Measurements from ENCODE around the gene CAMK2N1. TPM values are rescaled to one million over a fixed set of nuclear protein-coding genes. Genes with fewer than 3 reads are reported as not detected.

CAMK2N1 gene
- total RNA-seq, 2 donors from 2014 or later, result 12.3 to 22.9 TPM

DNA sequence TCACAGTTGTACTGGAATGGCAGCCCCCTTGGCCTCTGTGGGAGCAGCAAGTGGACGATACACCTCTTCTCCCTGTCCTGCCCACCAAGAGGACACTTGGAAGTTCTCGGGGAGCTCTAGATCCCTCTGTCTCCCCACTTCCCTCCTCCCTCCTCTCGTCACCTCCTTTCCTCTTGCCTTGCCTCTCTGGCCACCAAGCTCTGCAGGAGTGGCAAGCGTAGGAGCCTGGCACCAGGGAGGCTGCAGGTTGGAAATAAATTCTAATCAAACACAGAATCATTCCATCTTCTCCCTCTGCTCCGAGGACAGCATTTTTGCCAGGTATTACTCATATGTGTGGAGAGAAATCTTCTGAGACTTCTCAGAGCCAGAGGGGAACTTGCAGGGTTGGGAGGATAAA, 20.8 kb downstream of the CAMK2N1 start:
- peak; percentile 29 for DNase-seq (ENCODE audit: low spot score)
- intact Hi-C loops (cut with DNase I), result no loop called here

DNA sequence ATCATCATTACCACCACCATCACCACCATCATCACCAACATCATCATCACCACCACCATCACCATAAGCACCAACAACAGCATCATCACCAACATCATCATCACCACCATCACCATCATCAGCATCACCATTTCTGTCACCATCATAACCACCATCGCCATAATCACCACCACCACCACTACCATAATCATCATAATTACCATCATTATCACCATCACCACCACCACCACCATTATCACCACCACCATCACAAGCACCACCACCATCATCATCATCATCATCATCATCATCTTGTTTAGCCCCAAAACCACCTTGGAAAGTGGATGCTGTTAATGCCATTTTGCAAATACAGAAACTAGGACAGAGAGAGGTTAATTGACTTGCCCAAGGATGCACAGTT, 22.5 kb downstream of the CAMK2N1 start:
- no peak for DNase-seq (ENCODE audit: low spot score)
- intact Hi-C loops (cut with DNase I), result no loop called here

DNA sequence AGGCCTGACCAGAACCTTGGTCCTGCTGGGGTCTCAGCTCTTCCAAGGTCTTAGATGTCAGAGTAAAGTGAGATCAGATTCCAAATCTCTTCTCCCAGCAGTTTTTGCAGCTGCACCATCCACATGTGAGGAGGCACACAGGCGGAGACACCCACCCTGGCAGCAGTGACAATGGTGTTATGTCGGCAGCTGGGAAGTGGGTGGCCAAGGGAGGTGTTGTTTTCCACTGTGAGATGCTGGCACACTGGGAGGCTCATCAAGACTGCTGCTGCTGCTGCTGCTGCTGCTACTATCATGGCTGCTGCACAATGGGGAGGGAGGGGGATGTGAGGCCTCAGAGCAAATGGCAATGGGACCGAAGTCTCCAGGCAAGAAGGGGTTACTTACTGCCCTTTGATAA, 23.6 kb downstream of the CAMK2N1 start:
- intact Hi-C loops (cut with DNase I), result no loop called here
- no peak for DNase-seq (ENCODE audit: low spot score)

DNA sequence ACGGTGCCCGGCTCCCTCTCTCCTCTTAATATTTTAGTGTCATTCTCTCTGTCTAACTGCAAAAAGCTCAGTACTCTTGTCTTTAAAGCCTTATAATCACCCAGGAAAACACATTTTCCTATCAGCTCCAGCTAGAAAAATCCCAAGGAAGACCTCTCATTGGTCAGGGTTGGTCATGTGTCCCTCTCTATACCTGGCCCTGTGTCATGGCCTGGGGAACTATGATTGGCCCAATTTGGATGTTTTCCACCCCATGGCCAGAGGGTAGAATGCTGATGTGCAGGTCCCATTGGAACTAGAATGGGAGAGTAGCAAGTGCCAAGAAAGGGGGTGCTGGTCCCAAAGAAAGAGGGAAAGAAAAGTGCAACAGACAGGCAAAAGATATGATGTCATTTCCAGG, 27.3 kb downstream of the CAMK2N1 start:
- intact Hi-C loops (cut with DNase I), result no loop called here
- no peak for DNase-seq (ENCODE audit: low spot score)

DNA sequence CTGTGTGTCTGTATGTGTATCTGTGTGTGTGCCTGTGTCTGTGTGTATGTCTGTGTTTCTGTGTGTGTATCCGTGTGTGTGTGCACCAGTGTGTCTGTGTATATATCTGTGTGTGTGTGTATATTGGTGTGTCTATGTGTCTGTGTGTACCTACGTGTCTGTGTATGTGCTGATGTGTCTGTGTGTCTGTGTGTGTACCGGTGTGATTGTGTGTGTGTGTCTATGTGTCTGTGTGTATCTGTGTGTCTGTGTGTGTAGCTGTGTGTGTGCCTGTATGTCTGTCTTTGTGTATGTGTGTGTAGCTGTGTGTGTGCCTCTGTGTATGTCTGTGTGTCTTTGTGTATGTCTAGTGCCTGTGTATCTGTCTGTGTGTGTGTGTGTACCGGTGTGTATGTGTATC, 32.0 kb downstream of the CAMK2N1 start:
- DNase-seq (ENCODE audit: low spot score), result no peak
- intact Hi-C loops (cut with DNase I), result no loop called here

DNA sequence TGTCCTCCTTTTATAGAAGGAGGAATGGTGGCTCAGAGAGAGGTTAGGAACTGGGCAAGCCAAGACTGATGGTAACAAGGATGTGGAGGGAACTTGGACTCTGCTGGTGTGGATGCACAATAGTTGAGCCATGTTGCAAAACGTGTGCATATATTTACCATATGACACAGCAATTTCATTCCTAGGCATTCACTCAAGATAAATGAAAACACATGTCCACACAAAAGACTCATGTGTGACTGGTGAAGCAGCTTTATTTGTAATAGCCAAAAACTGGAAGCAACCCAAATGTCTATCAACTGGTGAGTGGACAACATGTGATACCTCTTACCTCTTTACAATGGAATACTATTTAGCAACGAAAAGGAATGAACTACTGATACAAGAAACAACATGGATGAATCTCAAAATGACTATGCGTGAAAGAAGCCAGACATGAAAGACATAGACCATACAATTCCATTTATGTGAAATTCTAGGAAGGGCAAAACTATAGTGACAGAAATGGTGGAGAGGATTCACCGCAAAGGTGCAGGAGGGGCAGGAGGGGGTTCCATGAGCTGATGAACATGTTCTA, 36.2 kb downstream of the CAMK2N1 start:
- DNase-seq (ENCODE audit: low spot score), result no peak
- intact Hi-C loops (cut with DNase I), result no loop called here

DNA sequence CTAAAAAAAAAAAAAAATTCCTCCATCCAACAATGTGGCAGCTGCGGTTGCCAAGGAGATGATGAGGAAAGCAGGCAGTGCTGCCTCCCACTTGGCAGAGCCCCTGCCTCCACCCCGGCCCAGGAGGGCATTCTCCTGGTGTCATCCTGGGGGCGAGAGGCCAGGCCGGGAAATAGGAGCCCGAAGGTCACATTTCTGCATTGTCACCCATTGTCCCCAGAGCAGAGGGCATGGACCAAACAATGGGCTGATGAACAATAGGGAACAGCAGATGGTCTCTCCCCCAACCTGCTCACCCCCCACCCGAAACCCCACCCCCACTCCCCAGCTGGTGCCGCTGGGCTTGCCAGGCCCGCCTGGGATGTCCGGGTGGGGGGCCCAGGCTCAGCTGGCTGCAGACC, 37.3 kb downstream of the CAMK2N1 start:
- intact Hi-C loops (cut with DNase I), result no loop called here
- peak; percentile 23 for DNase-seq (ENCODE audit: low spot score)

DNA sequence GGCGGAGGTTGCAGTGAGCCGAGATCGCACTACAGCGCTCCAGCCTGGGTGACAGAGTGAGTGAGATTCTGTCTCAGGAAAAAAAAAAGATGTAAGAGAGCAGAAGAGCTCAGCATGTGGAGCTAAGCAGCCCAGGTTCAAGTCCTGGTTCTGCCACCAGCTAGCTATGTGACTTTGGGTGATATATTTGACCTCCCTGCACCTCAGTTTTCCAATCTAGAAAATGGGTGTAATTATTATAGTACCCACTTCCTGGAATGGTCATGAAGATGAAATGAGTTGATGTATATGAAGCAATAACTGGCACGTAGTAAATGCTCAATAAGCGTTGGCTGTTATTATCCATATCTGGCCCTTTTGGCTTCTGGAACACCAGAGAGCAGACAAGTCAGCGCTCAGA, 38.2 kb downstream of the CAMK2N1 start:
- intact Hi-C loops (cut with DNase I), result loop anchor here in 1 of 2 donors (2.0 kb wide), 1 partner anchor 51 kb away; no protein-coding TSS in a partner anchor
- no peak for DNase-seq (ENCODE audit: low spot score)

DNA sequence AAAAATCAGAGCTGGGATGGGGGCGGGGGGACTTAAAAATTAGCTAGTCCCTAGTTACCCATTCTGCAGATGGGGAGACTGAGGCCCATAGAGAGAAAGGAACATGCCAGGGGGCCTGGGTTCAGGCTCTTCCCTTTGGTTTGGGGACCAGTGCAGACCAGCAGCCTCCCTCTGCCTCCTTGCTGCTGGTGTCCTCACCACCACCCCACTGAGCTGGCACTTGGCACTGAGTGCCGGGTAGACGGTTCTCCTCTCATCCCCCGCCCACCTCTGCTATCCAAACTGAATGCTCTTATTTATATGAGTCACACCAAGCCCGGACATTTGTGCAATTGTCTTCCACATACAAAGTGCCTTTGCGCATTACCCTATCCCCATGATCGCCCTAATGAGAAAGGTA, 39.2 kb downstream of the CAMK2N1 start:
- intact Hi-C loops (cut with DNase I), result loop anchor here in 1 of 2 donors (2.0 kb wide), 1 partner anchor 52 kb away; no protein-coding TSS in a partner anchor
- DNase-seq (ENCODE audit: low spot score), result peak; percentile 48

DNA sequence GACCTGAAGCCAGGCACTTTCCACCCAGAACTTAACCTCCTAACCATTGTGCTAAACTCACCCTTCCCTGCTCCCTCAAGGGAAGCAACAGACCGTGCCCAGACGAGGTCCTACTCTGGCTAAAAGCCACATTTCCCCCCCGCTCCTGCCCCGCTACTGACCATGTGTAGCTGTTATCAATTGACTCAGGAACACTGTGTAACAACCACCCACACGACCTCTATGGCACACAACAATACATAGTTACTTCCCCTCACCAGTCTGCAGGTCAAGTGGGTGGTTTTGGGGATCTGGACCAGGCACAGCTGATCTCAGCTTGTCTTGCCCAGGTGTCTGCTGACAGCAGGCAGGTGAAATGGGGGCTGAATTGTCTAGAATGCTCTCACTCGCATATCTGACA, 40.1 kb downstream of the CAMK2N1 start:
- intact Hi-C loops (cut with DNase I), result loop anchor here in 1 of 2 donors (2.0 kb wide), 1 partner anchor 53 kb away; no protein-coding TSS in a partner anchor
- DNase-seq (ENCODE audit: low spot score), result peak; percentile 53

DNA sequence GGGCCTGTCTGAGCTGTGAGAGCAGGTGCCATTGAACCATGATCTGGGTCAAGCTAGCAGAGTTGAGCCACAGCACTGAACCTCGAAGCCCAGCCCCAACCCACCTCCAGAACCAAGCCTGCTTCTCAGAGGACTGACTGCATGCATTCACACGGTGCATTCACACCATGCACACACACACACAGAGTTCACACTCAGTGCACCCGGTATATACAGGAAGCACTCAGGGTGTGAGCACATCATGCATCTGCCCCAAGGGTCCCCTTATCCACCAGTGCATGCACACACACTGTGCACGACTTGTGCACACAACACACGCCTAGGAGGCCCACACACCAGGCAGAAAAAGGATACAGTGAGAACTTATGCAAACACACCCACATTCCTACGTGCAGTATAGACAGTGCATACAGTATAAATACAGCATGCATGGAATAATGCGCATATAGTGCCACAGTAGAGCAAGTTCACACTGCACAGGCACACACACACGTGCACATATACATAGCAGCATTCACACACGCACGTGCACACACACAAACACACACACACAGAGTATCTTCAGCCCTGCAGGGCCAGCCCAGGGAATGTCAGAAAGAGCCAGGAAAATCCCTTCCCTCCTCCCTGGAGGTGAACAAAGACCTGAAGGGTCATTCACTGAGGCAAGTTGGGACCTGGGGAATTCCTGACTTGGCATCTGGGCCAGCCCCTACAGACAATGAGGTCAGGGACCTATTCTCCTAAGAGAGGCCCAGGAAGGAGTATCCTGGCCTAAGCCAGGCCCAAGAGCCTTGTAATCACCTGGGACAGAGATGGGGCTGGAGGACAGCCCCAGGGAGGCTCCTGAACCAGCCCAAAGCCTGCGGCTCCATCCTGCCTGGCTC, 42.1 kb downstream of the CAMK2N1 start:
- peak; percentile 46 for DNase-seq (ENCODE audit: low spot score)
- intact Hi-C loops (cut with DNase I), result no loop called here

DNA sequence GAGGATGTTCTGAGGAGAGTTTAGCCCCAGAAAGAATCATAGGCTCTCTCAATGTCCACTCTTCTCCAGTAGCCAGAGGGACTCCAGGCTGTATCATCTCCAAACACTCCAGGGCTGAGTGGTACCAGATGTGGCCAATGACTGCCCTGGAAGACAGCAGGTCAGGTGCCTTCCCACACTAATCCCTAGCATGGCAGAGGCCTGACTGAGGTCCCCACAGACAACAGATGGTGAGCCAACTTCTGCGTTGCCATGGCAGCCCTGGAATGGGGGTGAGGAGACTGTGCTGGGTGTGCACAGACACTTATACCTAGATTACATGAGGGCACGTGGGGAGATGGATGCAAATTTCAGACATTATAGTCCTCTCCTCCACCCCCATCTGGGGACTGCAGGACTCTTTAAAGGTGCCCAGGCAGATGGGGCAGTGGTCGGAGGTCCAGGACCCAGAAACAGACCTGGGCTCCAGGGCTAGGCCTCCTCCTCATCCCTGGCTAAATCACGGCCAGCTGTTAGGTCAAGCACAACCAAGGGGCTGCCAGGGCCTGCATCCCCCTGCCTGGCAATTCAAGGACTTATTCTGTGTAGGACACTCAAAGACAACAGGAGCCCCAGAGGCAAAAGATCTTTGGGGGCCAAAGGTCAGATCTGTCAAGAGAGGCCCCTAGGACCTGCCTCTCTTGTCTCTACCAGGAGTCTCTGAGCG, 42.9 kb downstream of the CAMK2N1 start:
- intact Hi-C loops (cut with DNase I), result no loop called here
- peak; percentile 69 for DNase-seq (ENCODE audit: low spot score)

DNA sequence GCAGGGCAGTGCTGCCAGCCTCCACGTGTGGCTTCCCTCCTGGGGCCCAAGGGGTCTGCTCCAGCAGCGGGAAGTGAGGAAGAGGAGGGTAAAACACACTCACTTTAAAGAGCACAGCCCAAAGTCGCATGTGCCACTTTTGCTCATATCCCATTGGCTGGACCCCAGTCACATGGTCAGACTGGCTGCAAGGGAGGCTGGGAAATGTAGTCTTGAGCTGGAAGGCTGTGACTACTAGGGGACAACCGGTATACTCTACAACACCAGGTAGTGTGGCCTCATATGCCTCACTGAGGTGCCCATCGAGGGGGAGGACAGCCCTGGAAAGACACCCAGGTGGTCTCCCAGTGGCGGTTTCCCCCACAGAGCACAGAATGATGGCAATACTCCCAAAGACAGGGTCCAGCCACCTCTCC, 45.2 kb downstream of the CAMK2N1 start:
- intact Hi-C loops (cut with DNase I), result no loop called here
- DNase-seq (ENCODE audit: low spot score), result peak; percentile 50

DNA sequence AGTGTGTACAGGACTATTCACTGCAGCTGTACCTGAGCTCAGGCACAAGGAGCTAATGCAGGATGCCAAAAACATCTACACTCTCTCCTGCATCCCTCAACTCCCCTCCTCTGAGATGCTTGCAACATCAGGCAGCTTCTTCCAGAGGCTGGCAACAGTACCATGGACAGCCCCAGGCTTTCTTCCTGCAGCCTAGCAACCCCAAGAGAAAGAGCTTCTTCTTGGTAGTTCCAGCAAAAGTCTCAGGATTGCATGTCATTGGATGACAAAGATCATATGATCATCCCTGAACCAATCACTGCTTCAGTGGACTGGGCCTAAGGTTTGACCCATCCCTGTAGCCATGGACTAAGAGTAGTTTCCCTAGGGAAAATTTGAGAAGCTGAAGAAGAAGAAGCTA, 46.7 kb downstream of the CAMK2N1 start:
- intact Hi-C loops (cut with DNase I), result no loop called here
- DNase-seq (ENCODE audit: low spot score), result peak; percentile 38

DNA sequence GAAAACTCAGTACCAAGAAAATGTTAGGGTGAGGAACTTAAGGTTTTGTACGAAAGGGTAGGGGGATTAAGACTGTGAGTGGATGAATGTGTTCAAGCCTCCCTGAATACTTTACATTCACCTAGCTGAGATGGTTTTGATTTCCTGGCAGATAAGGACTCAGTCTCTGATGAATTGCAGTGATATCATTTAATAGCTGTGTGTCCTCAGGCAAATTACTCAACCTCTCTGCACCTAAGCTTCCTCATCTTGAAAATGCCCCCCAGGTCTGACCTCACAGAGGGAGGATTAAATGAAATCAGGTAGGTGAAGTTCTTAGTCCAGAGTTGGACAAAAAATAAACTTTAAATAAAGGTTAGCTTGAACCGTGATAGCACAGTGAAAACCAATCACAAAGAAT, 48.4 kb downstream of the CAMK2N1 start:
- DNase-seq (ENCODE audit: low spot score), result no peak
- intact Hi-C loops (cut with DNase I), result no loop called here

DNA sequence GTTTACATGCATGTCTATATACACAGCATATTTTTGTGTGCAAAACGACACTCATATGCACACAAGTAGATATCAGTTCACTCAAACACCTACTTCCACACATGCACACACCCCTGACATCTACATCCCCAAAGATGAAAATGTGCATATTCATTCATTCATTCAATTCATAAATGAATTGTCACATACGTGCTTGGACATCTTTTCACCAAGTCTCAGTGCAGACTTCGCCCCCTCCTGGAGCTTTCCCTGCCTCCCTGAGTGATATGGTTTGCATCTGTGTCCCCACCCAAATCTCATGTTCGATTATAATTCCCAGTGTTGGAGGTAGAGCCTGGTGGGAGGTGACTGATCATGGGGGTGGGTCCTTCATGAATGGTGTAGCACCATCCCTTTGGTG, 53.1 kb downstream of the CAMK2N1 start:
- DNase-seq (ENCODE audit: low spot score), result no peak
- intact Hi-C loops (cut with DNase I), result no loop called here

Data from posterior vena cava (tissue), 2 donors.